ENCODE measurements around the gene STK32A.

DNA sequence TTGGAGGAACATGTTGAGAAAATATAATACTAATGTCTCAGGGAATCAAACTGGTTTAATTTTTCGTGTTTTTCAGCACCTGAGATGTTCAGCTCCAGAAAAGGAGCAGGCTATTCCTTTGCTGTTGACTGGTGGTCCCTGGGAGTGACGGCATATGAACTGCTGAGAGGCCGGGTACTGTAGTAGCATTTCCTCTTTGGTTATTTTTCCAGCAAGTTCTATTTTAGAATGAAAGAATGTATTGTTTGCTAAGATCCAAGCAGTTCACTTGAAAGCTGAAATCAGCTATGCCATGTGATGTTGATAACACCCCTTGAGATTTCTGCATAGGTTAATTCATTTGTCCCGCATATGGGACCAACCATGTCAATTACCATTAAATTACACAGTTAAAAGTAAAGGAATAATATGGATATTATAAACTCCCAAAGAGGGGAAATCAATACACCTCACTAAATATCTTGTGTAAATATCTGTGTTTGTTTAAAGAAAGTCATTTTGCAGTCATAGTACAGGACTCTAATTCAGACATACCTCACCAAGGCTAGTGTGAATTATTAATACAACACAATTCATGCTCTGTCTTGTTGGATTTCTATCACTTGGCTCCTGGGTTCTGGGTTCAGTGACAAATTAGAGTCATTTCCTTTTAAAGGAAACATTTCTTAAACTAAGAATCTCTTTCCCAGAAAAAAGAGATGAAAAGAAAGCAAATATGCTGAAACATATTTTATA is 126.8 kb downstream of the STK32A start:
- TF ChIP-seq POLR2A (IDR thresholded peaks at IDR 0.05): no peak
- TF ChIP-seq CTCF (IDR thresholded peaks at IDR 0.05): no peak
